ENCODE results near the gene ISM1.
"Not testable (repeated sequence)": the region's sequence is repeated elsewhere in the genome, so short reads cannot be mapped to it uniquely, and the experiment has no call there.

Gene ISM1

GRCh38 chr20:13234961-13235360 is 13.9 kb downstream of the ISM1 start:
- no peak for TF ChIP-seq REST (IDR thresholded peaks at IDR 0.05; ENCODE audit: insufficient replicate concordance, low read depth)
- TF ChIP-seq GABPA (IDR thresholded peaks at IDR 0.05; ENCODE audit: low read depth): no peak
- TF ChIP-seq, protein P1, sequence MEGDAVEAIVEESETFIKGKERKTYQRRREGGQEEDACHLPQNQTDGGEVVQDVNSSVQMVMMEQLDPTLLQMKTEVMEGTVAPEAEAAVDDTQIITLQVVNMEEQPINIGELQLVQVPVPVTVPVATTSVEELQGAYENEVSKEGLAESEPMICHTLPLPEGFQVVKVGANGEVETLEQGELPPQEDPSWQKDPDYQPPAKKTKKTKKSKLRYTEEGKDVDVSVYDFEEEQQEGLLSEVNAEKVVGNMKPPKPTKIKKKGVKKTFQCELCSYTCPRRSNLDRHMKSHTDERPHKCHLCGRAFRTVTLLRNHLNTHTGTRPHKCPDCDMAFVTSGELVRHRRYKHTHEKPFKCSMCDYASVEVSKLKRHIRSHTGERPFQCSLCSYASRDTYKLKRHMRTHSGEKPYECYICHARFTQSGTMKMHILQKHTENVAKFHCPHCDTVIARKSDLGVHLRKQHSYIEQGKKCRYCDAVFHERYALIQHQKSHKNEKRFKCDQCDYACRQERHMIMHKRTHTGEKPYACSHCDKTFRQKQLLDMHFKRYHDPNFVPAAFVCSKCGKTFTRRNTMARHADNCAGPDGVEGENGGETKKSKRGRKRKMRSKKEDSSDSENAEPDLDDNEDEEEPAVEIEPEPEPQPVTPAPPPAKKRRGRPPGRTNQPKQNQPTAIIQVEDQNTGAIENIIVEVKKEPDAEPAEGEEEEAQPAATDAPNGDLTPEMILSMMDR (IDR thresholded peaks at IDR 0.05; ENCODE audit: insufficient read depth, low read length): no peak
- TF ChIP-seq POLR2AphosphoS5 (IDR thresholded peaks at IDR 0.05; ENCODE audit: low read depth): no peak
- TF ChIP-seq SPI1 (IDR thresholded peaks at IDR 0.05; ENCODE audit: borderline replicate concordance, low read depth): no peak
- Histone ChIP-seq H3K4me3 (replicated peaks; ENCODE audit: insufficient read depth, low read length) (no peak overlapping the region), H3K27me3 (ENCODE audit: insufficient read depth, poor library complexity, severe bottlenecking) (no peaks in the 10 kb centered on the region), H3K27ac (replicated peaks) (no peak overlapping the region)
- no peak for DNase-seq (ENCODE audit: low read depth in 1 of 2, low spot score in 1 of 2)

DNA sequence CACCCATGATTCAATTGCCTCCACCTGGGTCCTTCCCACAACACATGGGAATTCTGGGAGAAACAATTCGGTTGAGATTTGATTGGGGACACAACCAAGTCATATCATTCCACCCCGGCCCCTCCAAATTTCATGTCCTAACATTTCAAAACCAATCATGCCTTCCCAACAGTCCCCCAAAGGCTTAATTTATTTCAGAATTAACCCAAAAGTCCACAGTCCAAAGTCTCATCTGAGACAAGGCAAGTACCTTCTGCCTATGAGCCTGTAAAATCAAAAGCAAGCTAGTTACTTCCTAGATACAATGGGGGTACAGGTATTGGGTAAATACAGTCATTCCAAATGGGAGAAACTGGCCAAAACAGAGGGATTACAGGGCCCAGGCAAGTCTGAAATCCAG is 15.3 kb downstream of the ISM1 start:
- not testable (repeated sequence) for DNase-seq (ENCODE audit: low read depth in 1 of 2, low spot score in 1 of 2); H3K4me3 ChIP-seq (replicated peaks; ENCODE audit: insufficient read depth, low read length); H3K27ac ChIP-seq (replicated peaks); H3K27me3 ChIP-seq (ENCODE audit: insufficient read depth, poor library complexity, severe bottlenecking)

DNA sequence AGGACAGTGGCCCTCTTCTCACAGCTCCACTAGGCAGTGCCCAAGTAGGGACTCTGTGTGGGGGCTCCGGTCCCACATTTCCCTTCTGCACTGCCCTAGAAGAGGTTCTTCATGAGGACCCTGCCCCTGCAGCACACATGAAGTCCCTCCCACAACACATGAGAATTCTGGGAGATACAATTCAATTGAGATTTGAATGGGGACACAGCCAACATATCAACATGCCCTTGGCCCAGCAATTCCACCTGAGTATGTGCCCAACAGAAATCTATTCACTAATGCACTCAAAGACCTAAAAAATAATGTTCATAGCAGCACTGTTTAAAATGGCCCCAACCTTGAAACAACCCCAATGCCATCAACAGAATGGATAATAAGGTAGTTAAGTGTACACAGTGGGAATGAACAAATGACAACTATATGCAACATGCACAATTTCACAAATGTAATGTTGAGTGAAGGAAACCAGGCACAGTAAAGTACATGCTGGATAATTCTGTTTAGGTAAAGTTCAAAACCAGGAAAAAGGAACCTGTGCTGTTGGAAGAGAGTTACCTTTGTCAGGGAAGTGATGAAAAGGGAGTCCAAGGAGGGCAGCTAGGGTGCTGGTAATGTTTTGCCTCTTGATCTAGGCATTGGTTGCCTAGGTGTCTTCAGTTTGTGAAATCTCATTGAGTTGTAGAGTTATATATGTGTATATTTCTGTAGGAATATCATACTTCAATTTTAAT is 16.1 kb downstream of the ISM1 start:
- H3K27ac ChIP-seq (replicated peaks): no peak overlapping the region
- TF ChIP-seq POLR2AphosphoS5 (IDR thresholded peaks at IDR 0.05; ENCODE audit: low read depth) (no peak), GABPA (IDR thresholded peaks at IDR 0.05; ENCODE audit: low read depth) (no peak), SPI1 (IDR thresholded peaks at IDR 0.05; ENCODE audit: borderline replicate concordance, low read depth) (no peak), REST (IDR thresholded peaks at IDR 0.05; ENCODE audit: insufficient replicate concordance, low read depth) (no peak)
- TF ChIP-seq, protein P1 (IDR thresholded peaks at IDR 0.05; ENCODE audit: insufficient read depth, low read length): no peak
- H3K4me3 ChIP-seq (replicated peaks; ENCODE audit: insufficient read depth, low read length): no peak overlapping the region
- no peaks in the 10 kb centered on the region for H3K27me3 ChIP-seq (ENCODE audit: insufficient read depth, poor library complexity, severe bottlenecking)
- DNase-seq (ENCODE audit: low read depth in 1 of 2, low spot score in 1 of 2): no peak

- DNase-seq (ENCODE audit: low read depth in 1 of 2, low spot score in 1 of 2): no peak
- TF ChIP-seq, protein P1 (IDR thresholded peaks at IDR 0.05; ENCODE audit: insufficient read depth, low read length): no peak
- TF ChIP-seq GABPA (IDR thresholded peaks at IDR 0.05; ENCODE audit: low read depth): no peak
- TF ChIP-seq POLR2AphosphoS5 (IDR thresholded peaks at IDR 0.05; ENCODE audit: low read depth): no peak
- TF ChIP-seq REST (IDR thresholded peaks at IDR 0.05; ENCODE audit: insufficient replicate concordance, low read depth): no peak
- TF ChIP-seq SPI1 (IDR thresholded peaks at IDR 0.05; ENCODE audit: borderline replicate concordance, low read depth): no peak
- no peak overlapping the region for H3K4me3 ChIP-seq (replicated peaks; ENCODE audit: insufficient read depth, low read length)
- no peaks in the 10 kb centered on the region for H3K27me3 ChIP-seq (ENCODE audit: insufficient read depth, poor library complexity, severe bottlenecking)
- H3K27ac ChIP-seq (replicated peaks): no peak overlapping the region
Measured at GRCh38 chr20:13238001-13238653, 17.1 kb downstream of the ISM1 start.

Measured in HL-60 (cell line).